ENCODE measurements around the gene TMEM115. TPM values are rescaled to one million over a fixed set of nuclear protein-coding genes. Genes with fewer than 3 reads are reported as not detected.

TMEM115 gene
- total RNA-seq, 6 experiments from 2014 or later, result 15.0 to 30.9 (median 19.2) TPM

DNA sequence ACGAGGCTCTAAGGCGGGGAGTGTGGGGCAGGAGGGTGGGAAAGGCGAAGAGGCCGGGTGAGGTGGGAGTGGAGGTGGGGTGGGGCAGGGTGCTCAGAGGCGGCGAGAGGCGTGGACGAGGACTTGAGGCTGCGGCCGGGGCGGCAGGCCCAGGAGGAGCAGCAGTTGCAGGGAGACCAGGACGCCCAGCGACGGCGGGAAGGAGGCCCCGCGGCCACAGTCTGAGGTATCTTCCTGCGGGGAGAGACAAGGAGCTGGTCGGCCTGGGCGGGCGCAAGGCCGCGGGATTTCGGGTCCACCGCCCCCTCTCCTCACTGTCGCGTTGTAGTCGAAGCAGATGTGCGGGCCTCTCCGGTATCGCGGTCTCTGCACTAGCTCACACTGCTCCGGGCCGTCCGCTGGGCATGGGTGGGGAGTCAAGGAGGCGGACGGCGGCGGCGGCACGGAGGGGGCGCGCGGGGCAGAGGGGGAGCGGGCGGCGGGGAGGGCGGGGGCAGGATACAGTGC lies 5.3 kb upstream of the TMEM115 start:
- intact Hi-C loops (cut with DNase I), result no loop called here
- peak overlapping the region; percentile 36 to 58 (median 50) for H3K4me3 ChIP-seq
- TF ChIP-seq, protein P1, sequence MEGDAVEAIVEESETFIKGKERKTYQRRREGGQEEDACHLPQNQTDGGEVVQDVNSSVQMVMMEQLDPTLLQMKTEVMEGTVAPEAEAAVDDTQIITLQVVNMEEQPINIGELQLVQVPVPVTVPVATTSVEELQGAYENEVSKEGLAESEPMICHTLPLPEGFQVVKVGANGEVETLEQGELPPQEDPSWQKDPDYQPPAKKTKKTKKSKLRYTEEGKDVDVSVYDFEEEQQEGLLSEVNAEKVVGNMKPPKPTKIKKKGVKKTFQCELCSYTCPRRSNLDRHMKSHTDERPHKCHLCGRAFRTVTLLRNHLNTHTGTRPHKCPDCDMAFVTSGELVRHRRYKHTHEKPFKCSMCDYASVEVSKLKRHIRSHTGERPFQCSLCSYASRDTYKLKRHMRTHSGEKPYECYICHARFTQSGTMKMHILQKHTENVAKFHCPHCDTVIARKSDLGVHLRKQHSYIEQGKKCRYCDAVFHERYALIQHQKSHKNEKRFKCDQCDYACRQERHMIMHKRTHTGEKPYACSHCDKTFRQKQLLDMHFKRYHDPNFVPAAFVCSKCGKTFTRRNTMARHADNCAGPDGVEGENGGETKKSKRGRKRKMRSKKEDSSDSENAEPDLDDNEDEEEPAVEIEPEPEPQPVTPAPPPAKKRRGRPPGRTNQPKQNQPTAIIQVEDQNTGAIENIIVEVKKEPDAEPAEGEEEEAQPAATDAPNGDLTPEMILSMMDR (IDR thresholded peaks at IDR 0.05), result no peak
- TF ChIP-seq POLR2A (IDR thresholded peaks at IDR 0.05), result no peak
- H3K27me3 ChIP-seq, result no peaks in the 10 kb centered on the region
- DNase-seq (peak in 2 of 3 donors; percentile 39 to 62), ATAC-seq (no peak)
- H3K4me1 ChIP-seq, result peaks cover 0 to 4% (median 0%) of the 10 kb centered on the region in 4 donors
- no CpG with 5 or more reads among the region's 48 CpGs for WGBS (ENCODE audit: insufficient coverage, low coverage, low lambda C conversion rate, missing lambda C conversion rate)
- no peaks in the 10 kb centered on the region for H3K36me3 ChIP-seq
- no peaks in the 10 kb centered on the region for H3K9me3 ChIP-seq
- H3K27ac ChIP-seq, result no peak overlapping the region

- intact Hi-C loops (cut with DNase I), result no loop called here
- H3K27ac ChIP-seq, result no peak overlapping the region
- no peak for ATAC-seq
Measured at GRCh38 chr3:50359760-50360110, 414 bp upstream of the TMEM115 start.

DNA sequence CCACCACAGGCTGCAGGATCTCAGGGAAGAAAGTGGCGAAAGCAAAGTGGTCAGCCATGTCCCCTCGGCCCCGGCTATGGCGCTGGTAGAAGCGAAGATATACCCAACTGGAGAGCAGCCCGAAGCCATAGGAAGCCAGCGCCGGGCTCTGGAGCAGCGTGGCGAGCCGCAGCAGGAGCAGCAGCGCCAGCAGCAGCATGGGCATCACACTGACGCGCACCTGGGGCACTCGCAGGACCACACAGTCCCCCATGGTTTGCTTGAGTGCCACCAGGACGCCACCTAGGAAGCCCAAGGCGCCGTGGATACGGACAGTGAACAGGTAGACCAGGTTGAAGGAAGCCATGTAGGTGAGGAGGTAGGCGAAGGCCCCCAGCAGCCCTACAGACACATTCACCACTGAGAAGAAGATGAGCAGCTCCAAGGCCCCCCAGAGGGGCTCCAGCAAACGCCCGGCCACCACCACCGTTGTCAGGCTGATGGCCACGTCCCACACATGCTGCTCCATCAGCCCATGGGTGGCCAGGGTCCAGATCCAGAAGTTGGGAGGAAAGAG lies 888 bp downstream of the TMEM115 start:
- TF ChIP-seq POLR2A (IDR thresholded peaks at IDR 0.05), result no peak
- TF ChIP-seq, protein P1 (IDR thresholded peaks at IDR 0.05), result no peak
- Histone ChIP-seq H3K27ac (peak overlapping the region; percentile 69 to 86 (median 80)), H3K9me3 (no peaks in the 10 kb centered on the region), H3K36me3 (peaks cover 0 to 20% (median 5%) of the 10 kb centered on the region in 4 donors), H3K27me3 (no peaks in the 10 kb centered on the region), H3K4me3 (peak overlapping the region; percentile 87 to 98 (median 92)), H3K4me1 (peaks cover 0 to 40% (median 24%) of the 10 kb centered on the region in 4 donors)
- intact Hi-C loops (cut with DNase I), result no loop called here
- WGBS (ENCODE audit: insufficient coverage, low coverage, low lambda C conversion rate, missing lambda C conversion rate), result 72% methylated on average over 12 of the region's 24 CpGs
- ATAC-seq, result no peak
- DNase-seq, result peak in 1 of 3 donors; percentile 62

More at GRCh38 chr3:50359760-50360110, 414 bp upstream of the TMEM115 start:
- Histone ChIP-seq H3K4me1 (peaks cover 0 to 43% (median 24%) of the 10 kb centered on the region in 4 donors), H3K9me3 (no peaks in the 10 kb centered on the region), H3K4me3 (peak overlapping the region in 1 of 3 donors; percentile 87), H3K27me3 (no peaks in the 10 kb centered on the region), H3K36me3 (peaks cover 0 to 7% (median 0%) of the 10 kb centered on the region in 4 donors)
- no peak for DNase-seq
- WGBS (ENCODE audit: insufficient coverage, low coverage, low lambda C conversion rate, missing lambda C conversion rate), result 0% methylated on average over 3 of the region's 8 CpGs
- TF ChIP-seq POLR2A (IDR thresholded peaks at IDR 0.05), result no peak
- TF ChIP-seq, protein P1 (IDR thresholded peaks at IDR 0.05), result no peak

- ATAC-seq, result peak in 1 of 4 donors; percentile 2
- no peaks in the 10 kb centered on the region for H3K9me3 ChIP-seq
- H3K27ac ChIP-seq, result no peak overlapping the region
- H3K4me1 ChIP-seq, result peaks cover 0 to 40% (median 24%) of the 10 kb centered on the region in 4 donors
- peak overlapping the region; percentile 10 to 92 (median 87) for H3K4me3 ChIP-seq
- intact Hi-C loops (cut with DNase I), result no loop called here
- peaks cover 0 to 24% (median 5%) of the 10 kb centered on the region in 4 donors for H3K36me3 ChIP-seq
- TF ChIP-seq, protein P1 (IDR thresholded peaks at IDR 0.05), result no peak
- TF ChIP-seq POLR2A (IDR thresholded peaks at IDR 0.05), result no peak
- 0% methylated on average over 1 of the region's 1 CpG for WGBS (ENCODE audit: insufficient coverage, low coverage, low lambda C conversion rate, missing lambda C conversion rate)
- no peaks in the 10 kb centered on the region for H3K27me3 ChIP-seq
- no peak for DNase-seq
Measured at GRCh38 chr3:50357481-50357880, 1.8 kb downstream of the TMEM115 start.

All from right lobe of liver (tissue), 6 donors.